ENCODE results near the gene BCR. TPM values are rescaled to one million over a fixed set of nuclear protein-coding genes. Genes with fewer than 3 reads are reported as not detected.

Gene BCR
- total and polyA plus RNA-seq, 2 donors (not counting 1 experiment from before 2014, with no cell fraction given): 30.2 to 46.4 TPM

GRCh38 chr22:23255506-23256170 is 75.3 kb downstream of the BCR start:
- H3K9ac ChIP-seq (ENCODE audit: low read length): no peak overlapping the region
- Mint-ChIP-seq H3K4me1 (peaks cover 5% of the 10 kb centered on the region), H3K9me3 (ENCODE audit: insufficient read depth) (no peaks in the 10 kb centered on the region), H3K27me3 (no peaks in the 10 kb centered on the region), H3K4me3 (no peak overlapping the region), H3K27ac (no peak overlapping the region)
- no peaks in the 10 kb centered on the region for H3K9me3 ChIP-seq (ENCODE audit: control extremely low read depth in 1 of 3, control insufficient read depth in 2 of 3, insufficient read depth in 1 of 3, low read length in 2 of 3)
- intact Hi-C loops (cut with micrococcal nuclease): no loop called here
- ChIA-PET POLR2A (interaction anchor here (0.6 kb wide), 1 partner anchor 26 kb away, joined by 3 read pairs; no protein-coding TSS in a partner anchor), CTCF (interaction anchor here (0.8 kb wide), 1 partner anchor 26 kb away, joined by 3 read pairs; no protein-coding TSS in a partner anchor)
- no peaks in the 10 kb centered on the region for H3K4me1 ChIP-seq (ENCODE audit: control insufficient read depth in 2 of 2, insufficient read depth in 2 of 2, low read length in 2 of 2)
- H3K4me2 ChIP-seq (replicated peaks; ENCODE audit: low read depth, low read length, poor library complexity, severe bottlenecking): no peak overlapping the region
- no peak overlapping the region for H2AFZ ChIP-seq (ENCODE audit: insufficient read depth, low read depth, low read length, poor library complexity, severe bottlenecking)
- DNase-seq: no peak
- peaks cover 27% of the 10 kb centered on the region for H3K79me2 ChIP-seq (ENCODE audit: control insufficient read depth, insufficient read depth, low read length)
- WGBS (ENCODE audit: insufficient coverage): 81% methylated on average over 8 of the region's 8 CpGs
- no peak overlapping the region for H3K4me3 ChIP-seq (ENCODE audit: control extremely low read depth in 1 of 5, extremely low read depth in 1 of 5, insufficient read depth in 1 of 5, low read depth in 2 of 5, low read length in 4 of 5)
- no peaks in the 10 kb centered on the region for H3K27me3 ChIP-seq (replicated peaks in 1 of 4; ENCODE audit: control extremely low read depth in 1 of 4, control insufficient read depth in 3 of 4, insufficient read depth in 4 of 4, low read length in 3 of 4)
- peaks cover 2 to 25% of the 10 kb centered on the region in 2 experiments for H3K36me3 ChIP-seq (replicated peaks in 1 of 2; ENCODE audit: control extremely low read depth in 1 of 2, control insufficient read depth in 1 of 2, extremely low read depth in 1 of 2, insufficient read depth in 2 of 2, low read length in 1 of 2)
- H4K20me1 ChIP-seq (ENCODE audit: control insufficient read depth, insufficient read depth, low read length, poor library complexity, severe bottlenecking): peaks cover 35% of the 10 kb centered on the region
- H3K27ac ChIP-seq (ENCODE audit: low read length in 2 of 2): no peak overlapping the region
- TF ChIP-seq CTCF (IDR thresholded peaks at IDR 0.05): no peak
- ATAC-seq (ENCODE audit: low read depth): no peak

- ATAC-seq (ENCODE audit: low read depth) (no peak), DNase-seq (no peak)
- Mint-ChIP-seq H3K4me3 (no peak overlapping the region), H3K27me3 (no peaks in the 10 kb centered on the region), H3K27ac (no peak overlapping the region), H3K4me1 (peaks cover 5% of the 10 kb centered on the region), H3K9me3 (ENCODE audit: insufficient read depth) (no peaks in the 10 kb centered on the region)
- Histone ChIP-seq H3K9ac (ENCODE audit: low read length) (no peak overlapping the region), H3K79me2 (ENCODE audit: control insufficient read depth, insufficient read depth, low read length) (peaks cover 23% of the 10 kb centered on the region), H2AFZ (ENCODE audit: insufficient read depth, low read depth, low read length, poor library complexity, severe bottlenecking) (no peak overlapping the region), H3K4me1 (ENCODE audit: control insufficient read depth in 2 of 2, insufficient read depth in 2 of 2, low read length in 2 of 2) (no peaks in the 10 kb centered on the region), H3K4me2 (replicated peaks; ENCODE audit: low read depth, low read length, poor library complexity, severe bottlenecking) (no peak overlapping the region), H3K36me3 (replicated peaks in 1 of 2; ENCODE audit: control extremely low read depth in 1 of 2, control insufficient read depth in 1 of 2, extremely low read depth in 1 of 2, insufficient read depth in 2 of 2, low read length in 1 of 2) (peaks cover 2 to 31% of the 10 kb centered on the region in 2 experiments), H3K27ac (ENCODE audit: low read length in 2 of 2) (no peak overlapping the region), H4K20me1 (ENCODE audit: control insufficient read depth, insufficient read depth, low read length, poor library complexity, severe bottlenecking) (peaks cover 35% of the 10 kb centered on the region), H3K4me3 (ENCODE audit: control extremely low read depth in 1 of 5, extremely low read depth in 1 of 5, insufficient read depth in 1 of 5, low read depth in 2 of 5, low read length in 4 of 5) (no peak overlapping the region), H3K9me3 (ENCODE audit: control extremely low read depth in 1 of 3, control insufficient read depth in 2 of 3, insufficient read depth in 1 of 3, low read length in 2 of 3) (no peaks in the 10 kb centered on the region), H3K27me3 (replicated peaks in 1 of 4; ENCODE audit: control extremely low read depth in 1 of 4, control insufficient read depth in 3 of 4, insufficient read depth in 4 of 4, low read length in 3 of 4) (no peaks in the 10 kb centered on the region)
- intact Hi-C loops (cut with micrococcal nuclease): no loop called here
- 92% methylated on average over 7 of the region's 10 CpGs for WGBS (ENCODE audit: insufficient coverage)
- ChIA-PET CTCF (no interaction called here), POLR2A (interaction anchor here (0.6 kb wide), 1 partner anchor 27 kb away, joined by 3 read pairs; no protein-coding TSS in a partner anchor)
- TF ChIP-seq CTCF (IDR thresholded peaks at IDR 0.05) (no peak), EZH2 (IDR thresholded peaks at IDR 0.05; ENCODE audit: borderline replicate concordance, insufficient read depth, low read depth, low read length, poor library complexity, severe bottlenecking) (no peak)
Measured at GRCh38 chr22:23256171-23256932, 76.0 kb downstream of the BCR start.

All from B cell (primary cell).